HepG2 (cell line): ENCODE measurements around the gene CELF4.

Experiments
- AKAP8 ChIP-seq: sonication (generic); formaldehyde crosslinking; IDR thresholded peaks from 2 replicates; pipeline ENCODE4 v1.5.1; 2020; ENCODE audit warnings: mild to moderate bottlenecking, missing genetic modification reagents
- BRCA1 ChIP-seq: sonication (generic); formaldehyde crosslinking; IDR thresholded peaks from 2 replicates; pipeline ENCODE4 v1.4.0; 2020; ENCODE audit warnings: missing genetic modification reagents
- E2F5 ChIP-seq: sonication (generic); formaldehyde crosslinking; conservative IDR thresholded peaks from 2 replicates; pipeline ENCODE4 v1.4.0; 2020; ENCODE audit warnings: missing genetic modification reagents
- EED ChIP-seq: sonication (generic); formaldehyde crosslinking; IDR thresholded peaks from 2 replicates; pipeline ENCODE4 v1.5.0; 2020; ENCODE audit warnings: mild to moderate bottlenecking, missing genetic modification reagents
- GTF2F1 ChIP-seq: fragments of 150-350 bp; IDR thresholded peaks from 2 replicates; pipeline ENCODE4 v1.6.1; 2014; ENCODE audit warnings: low read length
- MAFG ChIP-seq: sonication (generic); formaldehyde crosslinking; IDR thresholded peaks from 2 replicates; pipeline ENCODE4 v1.5.1; 2020; ENCODE audit warnings: mild to moderate bottlenecking, missing genetic modification reagents
- SMC3 ChIP-seq: IDR thresholded peaks from 2 replicates; pipeline ENCODE4 v1.6.1; 2011; ENCODE audit warnings: low read length, improper control_type of control experiment
- TIGD3 ChIP-seq: sonication (generic); formaldehyde crosslinking; IDR thresholded peaks from 2 replicates; pipeline ENCODE4 v1.5.1; 2020; ENCODE audit warnings: mild to moderate bottlenecking, missing genetic modification reagents, borderline replicate concordance
- UBTF ChIP-seq: sonication (generic); formaldehyde crosslinking; IDR thresholded peaks from 2 replicates; pipeline ENCODE4 v1.4.0; 2020; ENCODE audit warnings: mild to moderate bottlenecking, missing genetic modification reagents
- ZKSCAN1 ChIP-seq: fragments of 150-350 bp; IDR thresholded peaks from 2 replicates; pipeline ENCODE4 v1.6.1; 2014; ENCODE audit warnings: low read length
- ZNF564 ChIP-seq: sonication (generic); formaldehyde crosslinking; IDR thresholded peaks from 2 replicates; pipeline ENCODE4 v1.8.1; 2023; ENCODE audit warnings: mild to moderate bottlenecking, missing genetic modification reagents
- ZNF670 ChIP-seq: sonication (generic); formaldehyde crosslinking; IDR thresholded peaks from 2 replicates; pipeline ENCODE4 v1.8.0; 2022; ENCODE audit warnings: mild to moderate bottlenecking, missing genetic modification reagents, borderline replicate concordance
- ZNF776 ChIP-seq: sonication (generic); formaldehyde crosslinking; IDR thresholded peaks from 2 replicates; pipeline ENCODE4 v1.4.0; 2020; ENCODE audit warnings: mild to moderate bottlenecking, missing genetic modification reagents
- ZNF83 ChIP-seq: sonication (generic); formaldehyde crosslinking; IDR thresholded peaks from 2 replicates; pipeline ENCODE4 v1.4.0; 2020; ENCODE audit warnings: missing genetic modification reagents, mild to moderate bottlenecking, borderline replicate concordance

- TF ChIP-seq ZNF564 (CRISPR knock-in tag) = no peak
- TF ChIP-seq AKAP8 (CRISPR knock-in tag) = no peak
- no peak for TF ChIP-seq UBTF (CRISPR knock-in tag)
- no peak for TF ChIP-seq GTF2F1
- TF ChIP-seq EED (CRISPR knock-in tag) = no peak
- TF ChIP-seq ZNF776 (CRISPR knock-in tag) = no peak
- TF ChIP-seq ZKSCAN1 = no peak
- TF ChIP-seq TIGD3 (CRISPR knock-in tag) = no peak
- TF ChIP-seq BRCA1 (CRISPR knock-in tag) = no peak
- TF ChIP-seq ZNF670 (CRISPR knock-in tag) = no peak
- TF ChIP-seq MAFG (CRISPR knock-in tag) = no peak
- no peak for TF ChIP-seq SMC3
- no peak for TF ChIP-seq ZNF83
- no peak for TF ChIP-seq E2F5
Measured at GRCh38 chr18:37435996-37436395, 129.6 kb downstream of the CELF4 start.
